Measurements from ENCODE around the gene SAPCD2.

The SAPCD2 gene

DNA sequence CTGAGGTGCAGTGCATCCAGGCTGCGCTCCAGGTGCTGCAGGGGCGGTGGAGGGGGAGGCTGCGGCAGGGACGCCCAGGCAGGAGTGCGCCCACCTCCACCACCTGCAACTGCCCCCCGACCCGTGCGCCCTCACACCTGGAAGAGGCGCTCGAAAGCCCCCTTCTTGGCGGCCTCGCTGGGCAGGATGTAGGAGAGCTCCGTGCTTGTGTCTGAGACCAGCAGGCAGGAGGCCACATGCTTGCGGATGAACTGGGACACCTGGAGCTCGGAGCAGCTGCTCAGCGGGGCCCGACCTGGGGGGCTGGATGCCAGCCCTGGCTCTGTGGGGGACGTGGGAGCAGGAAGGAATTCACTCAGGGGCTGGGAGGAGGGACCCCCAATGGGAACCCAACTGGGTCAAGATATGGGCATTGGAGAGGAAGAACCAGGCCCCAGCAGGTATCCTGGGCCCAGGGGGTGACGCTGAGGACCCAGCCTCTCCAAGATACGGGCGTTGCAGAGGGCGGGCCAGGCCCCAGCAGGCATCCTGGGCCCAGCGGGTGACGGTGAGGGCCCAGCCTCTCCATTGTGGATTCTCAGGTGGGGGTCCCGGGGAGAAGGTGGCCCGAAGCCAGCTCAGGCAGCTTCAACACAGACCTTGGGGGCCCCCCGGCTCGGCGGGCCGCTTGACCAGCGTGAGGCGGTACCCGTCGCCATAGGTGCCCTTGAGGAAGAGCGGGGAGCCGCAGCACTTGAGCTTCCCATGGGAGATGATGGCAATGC lies 55.4 kb downstream of the SAPCD2 start:
- DNase-seq = no peak

DNA sequence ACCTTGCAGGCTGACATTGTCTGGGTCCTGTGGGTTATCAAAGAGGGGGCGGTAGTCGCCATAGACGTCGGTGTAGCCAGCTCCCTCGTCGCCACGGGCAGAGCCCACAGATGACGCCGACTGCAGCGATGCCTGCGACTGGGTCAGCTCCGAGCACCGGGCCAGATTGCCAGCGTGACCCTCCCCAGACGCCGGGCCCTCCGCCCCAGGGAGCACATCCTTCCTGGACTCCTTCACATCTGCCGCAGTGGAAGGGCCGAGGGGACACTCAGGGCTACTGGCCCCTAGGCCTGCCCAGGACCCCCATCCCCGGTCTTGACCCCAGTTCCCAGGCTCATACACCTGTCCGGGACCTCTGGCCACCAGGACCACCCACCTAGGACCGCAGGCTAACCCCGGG lies 56.2 kb downstream of the SAPCD2 start:
- no peak for DNase-seq

DNA sequence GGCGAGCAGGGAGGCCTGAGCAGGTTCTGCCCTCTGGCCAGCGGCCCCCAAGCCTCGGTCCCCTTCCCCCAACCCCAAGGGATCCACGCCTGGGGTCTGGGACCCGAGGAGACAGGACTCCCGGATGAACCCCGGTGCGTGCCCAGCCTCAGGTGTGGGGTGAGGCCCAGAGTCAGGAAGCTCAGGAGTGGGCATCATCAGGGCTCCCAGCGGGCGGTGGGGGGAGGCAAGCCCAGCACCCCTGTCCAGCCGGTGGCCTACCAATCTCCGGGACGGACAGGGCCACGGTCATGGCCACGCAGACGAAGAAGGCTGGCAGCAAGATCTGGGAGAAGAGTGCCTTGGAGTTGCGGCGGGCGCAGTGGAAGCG lies 56.8 kb downstream of the SAPCD2 start:
- no peak for DNase-seq

DNA sequence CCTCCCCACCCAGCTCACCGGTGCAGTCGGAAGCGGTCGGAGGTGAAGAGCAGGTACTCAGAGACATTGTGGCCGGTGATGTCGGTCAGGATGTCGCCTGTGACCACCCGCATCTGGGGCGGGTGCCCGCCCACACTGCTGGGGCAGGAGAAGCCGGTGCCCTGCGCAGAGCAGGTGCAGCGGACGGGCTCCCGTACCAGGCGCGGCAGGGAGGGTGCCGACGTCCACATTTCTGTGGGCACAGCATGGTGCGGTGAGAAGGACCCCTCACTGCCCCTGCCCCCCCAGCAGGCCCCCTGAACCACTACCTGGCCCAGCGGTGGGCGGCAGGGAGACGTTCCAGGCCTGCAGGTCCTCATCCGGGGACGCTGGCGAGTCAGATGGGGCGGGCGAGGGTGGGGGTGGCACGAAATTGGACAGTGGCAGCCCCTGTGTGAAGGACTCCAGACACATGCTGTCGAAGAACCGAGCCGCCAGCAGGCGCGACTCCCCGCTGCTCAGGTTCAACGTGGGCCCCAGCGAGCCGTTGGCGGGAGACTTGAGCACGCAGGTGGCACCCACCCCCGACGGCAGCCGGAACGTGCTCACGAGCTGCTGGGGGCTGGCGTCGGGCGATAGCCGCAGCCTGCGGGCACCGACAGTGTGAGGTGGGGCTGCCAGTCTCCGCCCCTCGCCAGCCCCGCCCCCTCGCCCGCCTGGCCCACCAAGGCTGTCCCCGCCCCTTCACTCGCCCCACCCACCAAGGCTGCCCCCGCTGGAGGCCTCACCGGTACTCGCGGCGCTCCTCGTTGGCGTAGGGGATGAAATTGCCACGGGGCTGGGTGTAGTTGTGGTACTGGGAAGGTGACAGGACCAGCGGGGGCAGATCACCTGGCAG lies 57.4 kb downstream of the SAPCD2 start:
- DNase-seq = no peak
